HG02981 (cell line): ENCODE data around the gene BICC1.
"Not testable (repeated sequence)": the region's sequence is repeated elsewhere in the genome, so short reads cannot be mapped to it uniquely, and the experiment has no call there.

Experiments used
- ATAC-seq: cut with Tn5 transposase; IDR thresholded peaks from one replicate; pipeline ENCODE4 v1.9.1; 2021; ENCODE audit warnings: mild to moderate bottlenecking, moderate library complexity; ENCODE audit not compliant: unreplicated experiment

Gene BICC1

DNA sequence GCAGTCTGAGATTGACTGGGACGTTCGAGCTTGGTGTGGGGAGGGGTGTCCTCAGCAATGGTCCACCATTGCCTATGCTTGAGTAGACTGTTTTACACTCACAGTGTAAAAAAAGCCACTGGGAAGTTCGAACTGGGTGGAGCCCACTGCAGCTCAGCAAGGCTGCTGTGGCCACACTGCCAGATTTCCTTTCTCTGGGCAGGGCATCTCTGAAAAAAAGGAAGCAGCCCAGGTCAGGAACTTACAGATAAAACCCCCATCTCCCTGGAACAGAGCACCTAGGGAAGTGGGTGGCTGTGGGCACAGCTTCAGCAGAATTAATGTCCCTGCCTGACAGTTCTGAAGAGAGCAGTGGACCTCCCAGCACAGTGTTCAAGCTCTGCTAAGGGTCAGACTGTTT lies 80.3 kb downstream of the BICC1 start:
- no peak for ATAC-seq

DNA sequence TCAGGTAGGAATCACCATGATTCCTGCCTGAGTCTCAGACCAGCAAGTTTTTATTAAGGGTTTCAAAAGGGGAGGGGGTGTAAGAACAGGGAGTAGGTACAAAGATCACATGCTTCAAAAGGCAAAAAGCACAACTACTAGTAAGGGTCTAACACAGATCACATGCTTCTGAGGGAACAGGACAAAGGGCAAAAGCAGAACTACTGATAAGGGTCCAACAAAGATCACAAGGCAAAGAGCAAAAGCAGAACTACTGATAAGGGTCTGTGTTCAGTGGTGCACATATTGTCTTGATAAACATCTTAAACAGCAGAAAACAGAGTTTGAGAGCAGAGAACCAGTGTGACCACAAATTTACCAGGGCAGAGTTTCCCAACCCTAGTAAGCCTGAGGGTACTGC lies 84.5 kb downstream of the BICC1 start:
- ATAC-seq = not testable (repeated sequence)

DNA sequence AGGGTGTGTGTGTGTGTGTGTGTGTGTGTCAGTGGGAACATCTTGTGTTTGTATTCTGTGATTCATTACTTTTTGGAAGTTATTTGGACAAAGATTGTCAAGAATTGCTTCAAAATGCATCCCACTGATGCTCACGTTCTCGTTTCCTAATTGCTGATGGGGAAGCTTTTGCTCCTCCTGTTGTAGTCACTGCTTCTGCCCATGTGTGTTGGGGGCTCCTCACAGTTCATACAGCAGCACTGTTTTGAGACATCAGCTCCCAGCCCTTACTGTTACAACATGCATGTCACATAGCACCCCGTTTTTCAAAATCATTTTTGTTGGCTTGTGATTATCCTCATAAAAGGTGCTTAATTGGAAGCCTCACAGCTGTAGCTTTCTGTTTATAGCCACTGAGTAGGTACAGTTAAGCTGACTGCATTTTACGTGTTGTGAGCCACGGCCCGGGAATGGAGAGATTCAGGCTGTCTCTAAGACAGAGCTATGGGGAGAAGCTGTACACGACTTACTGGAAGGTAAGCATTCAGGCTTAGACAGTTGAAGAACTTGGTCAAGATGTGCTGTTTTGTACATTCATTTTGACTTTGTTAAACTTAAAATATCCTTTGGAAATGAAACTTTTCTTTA lies 87.4 kb downstream of the BICC1 start:
- no peak for ATAC-seq

DNA sequence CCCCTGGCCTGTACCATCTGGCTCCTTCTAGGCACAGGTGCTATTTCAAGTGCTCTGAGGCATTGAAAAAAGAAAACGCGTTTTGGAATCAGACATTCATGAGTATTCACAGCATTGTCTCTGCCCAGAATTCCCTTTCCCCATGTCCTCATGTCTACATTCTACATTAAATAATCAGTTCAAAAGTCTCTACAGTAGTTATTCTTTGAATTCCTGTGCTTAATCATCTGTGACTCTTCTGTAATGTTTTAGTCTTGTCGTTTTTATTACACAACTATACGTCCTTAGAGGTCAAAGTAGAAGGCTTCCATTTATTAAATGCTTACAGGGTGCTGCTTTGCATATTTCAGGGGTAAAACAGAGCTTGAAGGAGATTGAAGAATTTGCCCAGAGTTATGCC lies 95.7 kb downstream of the BICC1 start:
- no peak for ATAC-seq

DNA sequence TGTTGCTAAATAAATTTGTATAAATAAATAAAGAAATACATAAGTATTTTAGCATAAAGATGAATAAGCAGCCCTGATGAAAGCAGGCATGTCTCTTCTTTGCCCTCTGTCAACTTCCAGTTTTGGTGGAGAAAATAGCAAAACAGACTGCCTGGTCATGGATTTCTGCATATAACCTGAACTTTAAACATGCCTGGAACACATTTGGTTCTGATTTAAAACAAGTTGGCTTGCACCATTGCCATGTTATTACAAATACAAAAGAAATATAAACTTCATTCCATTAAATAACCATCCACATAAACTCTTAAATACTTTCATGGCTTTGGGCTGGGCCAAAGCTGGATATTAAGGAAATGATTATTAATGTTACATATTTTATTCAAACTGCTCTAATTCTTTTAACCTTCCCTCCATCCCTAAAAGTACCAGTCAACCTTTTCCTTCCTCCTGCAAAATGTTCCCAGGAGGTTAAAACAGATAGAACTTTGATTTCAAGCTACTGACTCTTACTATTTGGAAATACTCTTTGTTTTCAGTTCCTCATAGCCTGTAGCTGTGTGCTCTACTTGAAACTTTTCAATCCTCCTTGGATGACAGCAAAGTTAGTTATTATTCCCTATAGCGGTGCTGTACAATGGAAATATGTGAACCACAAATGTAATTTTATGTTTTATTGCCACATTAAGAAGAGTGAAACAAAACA lies 96.3 kb downstream of the BICC1 start:
- ATAC-seq = no peak

DNA sequence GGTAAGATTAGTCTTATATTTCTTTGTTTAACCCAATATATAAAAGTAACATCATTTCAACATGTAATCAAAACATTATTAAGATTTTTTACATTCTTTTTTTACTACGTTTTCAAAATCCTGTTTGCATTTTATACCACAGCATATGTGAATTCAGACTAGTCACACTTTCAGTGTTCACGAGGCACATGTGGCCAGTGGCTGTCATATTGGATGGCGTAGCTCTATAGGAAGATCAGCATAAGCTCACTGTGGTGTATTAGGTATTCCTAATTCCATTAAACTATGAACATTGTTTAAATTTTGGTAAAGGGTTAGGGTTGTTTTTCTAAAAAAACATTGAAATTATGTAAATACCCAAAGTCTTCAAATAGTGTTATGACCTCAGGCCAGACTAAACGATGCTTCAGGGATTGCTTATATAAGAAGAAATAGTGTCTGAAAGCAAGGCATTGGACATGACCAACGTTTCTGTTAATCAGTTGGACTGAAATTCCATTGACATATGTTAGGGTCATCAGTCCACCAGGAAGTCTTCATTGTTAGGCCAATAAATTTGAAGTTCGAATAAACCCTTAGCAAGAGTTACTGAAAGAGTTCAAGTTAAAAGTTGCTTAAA lies 97.0 kb downstream of the BICC1 start:
- no peak for ATAC-seq

DNA sequence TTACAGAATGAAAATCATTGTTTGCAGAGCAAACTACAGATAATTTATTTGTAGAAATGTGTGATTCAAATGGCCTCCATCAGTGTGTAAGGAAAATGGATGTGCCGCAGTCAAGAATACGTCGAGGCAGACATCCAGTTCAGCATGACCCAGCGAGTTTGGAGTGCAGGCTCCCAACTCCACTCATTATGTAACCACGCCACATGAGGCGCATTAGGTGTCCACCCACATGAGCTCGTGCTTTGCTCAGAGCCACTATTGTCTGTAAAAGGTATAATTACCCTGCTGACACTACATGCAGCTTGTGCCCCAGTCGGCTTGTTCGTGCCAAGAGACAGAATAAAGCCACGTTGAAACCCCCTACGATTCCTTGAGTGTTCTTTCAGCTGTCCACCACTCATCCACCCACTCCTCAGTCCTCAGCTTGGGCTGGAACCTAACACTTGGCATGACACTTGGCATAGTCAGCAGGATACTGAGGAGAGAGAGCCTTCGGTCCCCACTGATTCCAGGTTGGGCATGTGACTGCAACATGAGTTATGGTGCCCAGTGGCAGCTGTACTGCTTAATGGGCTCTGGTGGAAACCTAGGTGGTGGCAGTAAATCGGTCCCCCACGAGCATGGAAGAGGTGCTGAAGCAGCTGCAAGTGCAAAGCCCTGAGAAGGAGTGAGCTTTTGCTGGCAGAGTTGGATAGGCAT lies 102.7 kb downstream of the BICC1 start:
- ATAC-seq = no peak

DNA sequence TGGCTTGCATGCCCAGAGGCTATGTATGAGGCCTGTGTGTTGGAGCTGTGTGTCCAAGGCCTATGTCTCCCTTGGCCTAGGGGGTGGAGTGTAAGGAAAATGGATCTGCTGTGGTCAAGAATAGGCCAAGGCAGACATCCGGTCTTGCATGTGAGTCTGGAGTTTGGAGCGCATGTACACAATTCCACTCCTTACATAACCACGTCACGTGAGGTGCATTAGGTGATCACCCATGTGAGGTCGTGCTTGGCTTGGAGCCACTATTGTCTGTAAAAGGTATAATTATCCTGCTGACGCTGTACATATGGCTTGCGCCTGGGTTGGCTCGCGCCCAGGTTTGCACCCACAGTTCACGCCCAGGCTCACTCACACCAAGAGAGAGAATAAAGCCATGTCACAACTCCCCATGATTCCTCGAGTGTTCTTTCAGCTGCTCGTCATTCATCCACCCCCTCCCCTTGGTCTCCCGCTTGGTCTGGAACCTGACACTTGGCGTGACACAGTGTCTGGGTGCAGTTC lies 105.5 kb downstream of the BICC1 start:
- no peak for ATAC-seq

DNA sequence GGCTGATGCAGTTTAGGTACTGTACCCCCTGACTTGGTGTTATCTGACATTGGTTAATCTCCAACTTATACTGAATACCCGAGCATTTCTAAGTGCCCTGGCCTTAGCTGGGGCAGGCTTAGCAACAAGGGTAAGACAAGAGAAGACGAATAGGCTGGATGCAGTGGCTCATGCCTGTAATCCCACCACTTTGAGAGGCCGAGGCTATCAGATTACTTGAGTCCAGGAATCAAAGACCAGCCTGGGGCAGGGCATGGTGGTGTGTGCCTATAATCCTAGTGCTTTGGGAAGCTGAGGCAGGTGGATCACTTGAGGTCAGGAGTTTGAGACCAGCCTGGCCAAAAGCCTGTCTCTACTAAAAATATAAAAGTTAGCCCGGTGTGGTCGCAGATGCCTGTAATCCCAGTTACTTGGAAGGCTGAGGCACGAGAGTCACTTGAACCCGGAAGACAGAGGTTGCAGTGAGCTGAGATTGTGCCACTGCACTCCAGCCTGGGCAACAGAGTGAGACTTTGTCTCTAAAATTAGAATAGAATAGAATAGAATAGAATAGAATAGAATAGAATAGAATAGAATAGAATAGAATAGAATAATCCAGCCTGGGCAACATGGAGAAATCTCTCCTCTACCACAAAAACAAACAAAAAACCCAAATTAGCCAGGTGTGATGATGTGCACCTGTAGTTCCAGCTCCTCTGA lies 108.9 kb downstream of the BICC1 start:
- ATAC-seq = no peak

DNA sequence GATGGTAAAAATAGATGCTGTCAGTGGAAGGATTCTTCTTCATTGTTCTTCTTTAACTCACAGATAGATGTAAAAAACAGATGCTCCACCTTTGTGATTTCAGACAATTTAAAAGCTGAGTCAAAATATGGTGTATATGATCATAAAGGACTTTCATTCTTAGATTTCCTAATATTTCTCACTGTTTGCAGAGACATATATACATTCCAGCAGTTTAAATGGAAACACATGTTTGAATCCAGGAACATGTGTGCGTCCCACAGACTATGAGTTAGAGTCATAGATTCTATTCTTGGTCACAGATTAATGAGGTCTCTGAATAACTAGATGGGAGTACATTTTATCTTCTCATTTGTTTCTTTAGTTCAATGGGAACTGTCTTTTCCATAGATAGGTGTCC lies 109.6 kb downstream of the BICC1 start:
- ATAC-seq = no peak

DNA sequence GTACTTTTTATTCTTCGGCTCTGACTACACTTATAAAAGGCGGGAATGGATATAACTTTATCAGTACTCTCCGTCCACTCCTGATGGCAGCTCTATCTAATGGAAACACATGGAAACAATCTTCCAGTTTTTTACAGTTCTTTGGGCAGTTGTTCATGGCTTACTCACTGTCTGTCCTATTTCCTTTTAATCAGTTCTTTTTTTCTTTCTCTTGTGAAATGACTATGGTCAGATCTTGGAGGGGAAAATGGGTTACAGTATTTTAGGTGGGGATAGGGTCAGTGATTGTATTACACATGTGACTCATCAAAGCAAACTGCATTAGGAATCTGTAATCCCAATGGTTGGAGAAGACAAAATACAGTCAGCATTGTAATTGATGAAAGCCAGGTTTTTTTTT lies 112.4 kb downstream of the BICC1 start:
- ATAC-seq = no peak

DNA sequence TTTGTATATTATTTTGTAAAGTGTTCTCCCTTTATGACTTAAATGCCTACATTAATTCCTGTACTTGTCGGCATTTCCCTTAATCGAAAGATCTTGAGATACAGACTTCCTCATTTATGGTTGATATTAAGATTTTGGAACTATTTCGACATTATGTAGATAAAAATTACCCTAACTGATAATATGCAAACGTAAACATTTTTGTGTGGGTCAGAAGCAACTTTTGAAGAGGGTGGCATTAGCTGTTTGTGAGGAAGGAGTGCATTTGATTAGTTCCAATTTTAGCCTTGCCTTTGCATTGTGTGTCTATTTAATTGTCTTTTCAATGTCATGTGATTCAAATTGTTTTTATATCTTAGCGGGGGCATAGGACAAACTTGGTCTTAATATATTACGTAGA lies 114.7 kb downstream of the BICC1 start:
- no peak for ATAC-seq

DNA sequence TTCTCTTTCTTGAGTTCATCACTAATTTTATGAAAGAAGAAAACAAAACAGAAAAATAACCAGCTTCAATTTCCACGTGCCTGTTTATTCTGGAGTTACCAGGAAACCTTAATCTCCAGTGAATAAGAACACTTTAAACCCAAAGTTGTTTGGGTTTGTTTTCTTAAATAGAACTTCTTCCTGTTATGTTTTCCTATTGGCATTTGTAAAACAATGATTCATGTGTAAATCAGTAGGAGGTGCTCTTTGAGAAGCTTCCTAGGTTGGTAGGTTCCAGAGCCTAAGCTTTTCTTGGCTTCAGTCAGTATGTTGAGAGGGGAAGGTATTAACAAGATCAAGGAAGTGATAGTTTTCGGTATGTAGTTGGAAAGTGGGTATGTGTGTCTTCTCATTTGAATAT lies 119.0 kb downstream of the BICC1 start:
- no peak for ATAC-seq

DNA sequence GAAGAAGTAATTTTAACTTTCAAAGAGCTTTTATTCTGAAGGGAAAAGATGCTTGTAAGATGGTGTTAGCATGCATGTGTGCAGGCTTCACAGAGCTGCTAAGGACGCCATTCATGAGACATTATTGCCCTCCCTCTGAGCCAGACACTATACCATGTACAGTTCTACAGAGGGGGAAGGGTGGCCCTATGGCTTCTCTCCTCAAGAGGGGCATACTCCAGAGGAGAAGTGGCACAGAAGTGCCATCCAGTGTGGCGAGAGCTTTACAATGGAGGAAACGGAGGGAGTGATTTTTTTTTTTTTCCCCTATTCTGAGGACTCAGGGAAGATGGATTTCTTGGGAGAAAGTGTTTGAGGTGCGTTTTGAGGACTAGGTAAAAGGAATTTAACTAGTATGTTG lies 119.5 kb downstream of the BICC1 start:
- no peak for ATAC-seq

DNA sequence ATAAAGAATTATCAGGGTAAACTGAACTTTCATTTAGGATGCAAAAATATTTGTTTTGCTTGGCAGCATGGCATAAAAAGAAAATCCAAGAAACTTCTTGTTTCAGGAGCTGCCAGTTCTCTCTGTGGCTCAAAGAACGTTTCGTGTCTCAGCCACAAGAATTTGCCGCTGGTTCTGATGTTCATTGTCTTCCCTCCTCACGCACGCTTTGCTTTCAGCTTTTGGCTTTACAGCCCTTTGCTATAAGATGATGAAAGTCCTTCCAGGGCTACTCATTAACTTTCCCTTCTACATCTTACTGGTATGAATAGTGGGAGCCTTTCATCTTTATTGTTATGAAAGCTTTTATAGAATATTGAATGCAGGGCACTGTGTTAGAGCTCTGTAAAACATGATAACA lies 124.7 kb downstream of the BICC1 start:
- ATAC-seq = no peak

DNA sequence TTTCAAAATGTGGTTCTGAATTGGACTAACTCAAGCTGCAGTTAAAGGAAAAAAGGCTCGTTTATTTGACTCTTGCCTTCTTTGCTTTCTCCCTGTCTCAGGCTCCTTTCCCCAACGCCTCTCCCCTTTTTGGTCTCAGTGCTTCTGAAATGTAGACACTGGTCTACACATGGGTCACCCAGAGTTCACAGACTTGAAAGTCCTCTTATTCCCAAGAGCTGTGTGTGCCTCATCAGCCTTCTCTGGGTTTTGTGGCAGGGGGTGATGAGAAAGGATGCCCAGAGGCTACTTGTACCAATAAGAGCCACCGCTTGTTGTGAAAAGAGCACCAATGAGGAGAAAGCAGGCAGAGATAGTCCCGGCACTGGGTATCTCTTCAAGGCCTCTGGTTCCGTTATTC lies 125.7 kb downstream of the BICC1 start:
- no peak for ATAC-seq

DNA sequence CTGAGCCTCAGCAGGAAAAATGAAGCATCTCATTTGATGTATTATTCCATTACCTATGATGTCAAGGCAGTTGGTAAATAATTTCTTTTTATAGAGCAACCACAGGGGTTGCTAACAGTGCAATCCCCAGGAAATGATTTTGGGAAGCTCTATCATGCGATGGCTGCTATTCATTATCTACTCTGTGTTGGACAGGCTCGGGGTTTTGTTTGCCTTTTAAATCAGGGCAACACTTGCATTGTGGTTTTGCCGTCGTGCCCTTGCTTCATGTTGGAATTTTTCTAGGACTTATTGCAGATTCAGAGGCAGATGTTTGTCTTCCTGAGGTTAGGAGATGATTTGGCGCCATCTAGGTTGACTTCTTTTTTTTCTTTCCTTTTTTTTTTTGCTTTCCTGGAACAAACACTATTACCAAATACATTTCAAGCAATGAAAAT lies 128.4 kb downstream of the BICC1 start:
- no peak for ATAC-seq

DNA sequence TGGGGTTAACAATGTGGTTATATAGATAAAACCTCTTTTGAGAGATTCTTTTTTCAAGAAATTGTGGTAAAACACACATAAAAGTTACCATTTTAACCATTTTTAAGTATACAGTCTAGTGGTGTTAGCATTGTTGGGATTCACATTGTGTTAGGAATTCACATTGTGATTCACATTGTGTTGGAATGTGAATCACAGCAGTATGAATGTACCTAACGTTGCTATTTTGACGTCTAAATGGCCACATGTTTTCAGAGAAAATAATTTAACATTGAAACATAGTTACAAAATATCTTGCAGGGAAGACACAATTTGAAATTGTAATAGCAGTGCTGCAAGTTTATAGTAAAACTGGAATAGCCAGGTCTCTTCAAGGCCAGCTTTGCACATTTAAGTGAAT lies 129.0 kb downstream of the BICC1 start:
- no peak for ATAC-seq

DNA sequence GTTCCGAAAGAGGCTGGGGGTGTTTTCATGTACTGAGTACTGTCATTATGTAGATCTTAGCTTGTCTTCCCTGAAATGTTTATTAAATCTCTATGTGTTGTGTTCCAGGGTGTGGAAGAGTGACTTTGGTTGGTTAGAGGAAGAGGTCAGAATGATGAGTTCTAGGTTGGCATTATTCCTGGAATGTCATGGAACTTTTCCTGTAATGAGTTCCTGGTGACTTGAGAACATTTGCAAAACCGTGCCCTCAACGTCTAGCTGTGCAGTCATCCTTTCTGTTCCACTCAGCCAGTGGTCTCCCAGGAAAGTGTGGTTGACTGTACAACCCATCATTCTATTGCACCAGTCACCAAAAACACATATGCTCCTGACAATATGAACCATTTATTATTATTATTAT lies 129.6 kb downstream of the BICC1 start:
- no peak for ATAC-seq

DNA sequence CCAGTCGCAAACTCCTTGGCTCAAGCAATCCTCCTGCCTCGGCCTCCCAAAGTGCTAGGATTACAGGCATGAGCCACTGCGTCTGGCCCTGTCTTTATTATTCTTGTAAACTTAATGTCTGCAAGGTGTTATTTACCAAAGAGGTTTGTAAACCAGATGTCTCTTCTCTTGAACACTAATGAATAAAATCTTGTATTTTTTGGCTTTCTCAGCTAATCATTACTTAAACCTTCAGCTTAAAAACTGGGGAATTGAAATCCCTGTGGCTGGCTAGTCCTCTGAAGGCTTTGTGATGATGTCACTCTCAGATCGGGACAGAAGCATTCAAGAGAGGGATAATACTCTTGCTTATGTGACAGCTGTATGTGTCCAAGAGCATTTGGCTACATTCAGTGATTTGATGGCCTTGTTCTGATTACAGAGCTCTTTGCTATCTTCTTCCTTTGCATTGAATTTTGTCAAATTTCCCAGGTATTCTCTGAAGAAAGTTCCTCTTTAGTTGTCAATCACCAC lies 130.3 kb downstream of the BICC1 start:
- no peak for ATAC-seq

DNA sequence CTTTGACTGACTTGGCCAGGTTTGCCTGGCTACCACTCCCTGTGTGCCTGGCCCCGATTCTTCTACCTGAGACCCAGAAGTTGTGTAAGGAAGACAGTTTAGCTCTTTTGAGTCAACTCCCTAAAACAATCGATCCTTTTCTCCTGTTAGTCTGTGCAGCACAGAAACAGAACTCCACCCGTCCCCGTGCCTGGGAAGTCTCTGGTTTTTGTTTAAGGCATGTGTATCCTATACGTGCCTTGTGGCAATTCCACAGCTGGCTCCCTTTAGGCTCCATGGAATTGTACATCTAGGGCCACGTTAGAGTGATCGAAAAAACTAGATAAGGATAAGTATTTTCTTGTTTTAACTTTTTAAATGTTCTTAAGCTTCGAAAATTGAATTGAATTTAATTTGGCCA lies 131.6 kb downstream of the BICC1 start:
- ATAC-seq = no peak
